ENCODE results near the gene KIFC1.

KIFC1 gene

GRCh38 chr6:33443025-33443424 is 51.4 kb downstream of the KIFC1 start:
- DNase-seq (ENCODE audit: low read depth): no peak

DNA sequence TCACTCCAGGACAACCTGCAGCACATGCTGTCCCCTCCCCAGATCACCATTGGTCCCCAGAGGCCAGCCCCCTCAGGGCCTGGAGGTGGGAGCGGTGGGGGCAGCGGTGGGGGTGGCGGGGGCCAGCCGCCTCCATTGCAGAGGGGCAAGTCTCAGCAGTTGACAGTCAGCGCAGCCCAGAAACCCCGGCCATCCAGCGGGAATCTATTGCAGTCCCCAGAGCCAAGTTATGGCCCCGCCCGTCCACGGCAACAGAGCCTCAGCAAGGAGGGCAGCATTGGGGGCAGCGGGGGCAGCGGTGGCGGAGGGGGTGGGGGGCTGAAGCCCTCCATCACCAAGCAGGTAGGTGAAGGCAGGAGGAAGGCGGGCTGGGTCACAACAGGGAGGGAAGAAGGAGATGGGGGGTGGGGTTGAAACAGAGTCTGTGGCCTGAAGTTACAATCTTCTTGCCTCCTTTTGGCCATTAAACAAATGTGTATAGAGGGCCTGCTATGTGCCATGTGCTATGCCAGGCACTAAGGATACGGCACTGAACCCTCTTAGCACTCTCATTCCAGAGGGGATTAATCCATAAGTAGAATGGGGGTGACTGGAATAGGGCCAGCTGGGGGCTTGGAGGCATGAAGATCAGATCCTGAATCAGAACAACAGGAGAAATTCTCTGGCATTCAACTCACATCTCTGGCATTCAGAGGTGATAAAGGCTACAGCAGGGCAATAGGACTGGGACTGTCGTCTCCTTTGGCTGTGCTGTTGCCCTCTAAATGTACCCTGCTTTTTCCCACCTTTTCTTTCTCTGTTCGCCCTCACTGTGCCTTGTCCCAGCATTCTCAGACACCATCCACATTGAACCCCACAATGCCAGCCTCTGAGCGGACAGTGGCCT is 52.2 kb downstream of the KIFC1 start:
- DNase-seq (ENCODE audit: low read depth): no peak

DNA sequence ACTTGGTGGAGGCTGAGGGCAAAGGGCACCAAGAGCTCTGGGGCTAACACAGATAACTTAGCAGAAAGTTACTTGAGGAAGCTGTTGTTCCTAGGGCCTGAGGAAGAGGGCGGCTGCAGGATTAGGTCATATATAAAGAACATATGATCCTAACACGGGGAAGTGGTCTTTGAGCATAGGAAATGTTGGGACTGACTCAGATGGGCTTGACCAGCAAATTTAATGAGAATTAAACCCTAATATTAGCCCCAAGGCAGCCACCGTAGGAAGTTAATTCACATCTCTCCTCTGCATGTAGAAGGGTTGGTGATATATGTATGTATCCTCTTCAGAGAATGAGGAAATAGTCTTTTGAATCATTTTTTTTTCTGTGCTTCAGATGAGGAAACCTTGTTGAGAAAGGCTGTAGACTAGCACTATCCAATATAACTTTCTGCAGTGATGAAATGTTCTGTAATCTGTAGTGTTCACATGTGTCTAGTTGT is 53.5 kb downstream of the KIFC1 start:
- DNase-seq (ENCODE audit: low read depth): no peak

GRCh38 chr6:33446356-33446755 is 54.7 kb downstream of the KIFC1 start:
- DNase-seq (ENCODE audit: low read depth): no peak

DNA sequence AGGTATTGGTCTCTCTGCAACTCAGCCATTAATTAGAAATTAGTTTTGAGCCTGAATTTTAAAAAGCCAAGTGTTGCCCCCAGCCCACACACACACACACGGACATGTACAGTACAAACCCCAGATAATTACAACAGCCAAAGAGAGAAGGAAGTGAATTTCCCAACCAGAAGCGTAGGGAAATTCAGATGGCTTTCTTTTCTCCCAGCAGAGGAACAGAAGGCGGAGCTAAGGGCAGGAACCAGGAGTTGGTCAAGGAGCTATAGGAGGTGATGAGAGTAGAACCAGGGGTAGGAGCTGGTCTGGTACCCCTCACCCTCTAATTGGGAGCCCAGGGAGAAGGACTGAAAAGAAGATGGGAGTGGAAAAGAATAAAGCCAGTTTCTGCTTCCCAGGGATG is 58.8 kb downstream of the KIFC1 start:
- DNase-seq (ENCODE audit: low read depth): no peak

- no peak for DNase-seq (ENCODE audit: low read depth)
Measured at GRCh38 chr6:33451606-33452005, 60.0 kb downstream of the KIFC1 start.

DNA sequence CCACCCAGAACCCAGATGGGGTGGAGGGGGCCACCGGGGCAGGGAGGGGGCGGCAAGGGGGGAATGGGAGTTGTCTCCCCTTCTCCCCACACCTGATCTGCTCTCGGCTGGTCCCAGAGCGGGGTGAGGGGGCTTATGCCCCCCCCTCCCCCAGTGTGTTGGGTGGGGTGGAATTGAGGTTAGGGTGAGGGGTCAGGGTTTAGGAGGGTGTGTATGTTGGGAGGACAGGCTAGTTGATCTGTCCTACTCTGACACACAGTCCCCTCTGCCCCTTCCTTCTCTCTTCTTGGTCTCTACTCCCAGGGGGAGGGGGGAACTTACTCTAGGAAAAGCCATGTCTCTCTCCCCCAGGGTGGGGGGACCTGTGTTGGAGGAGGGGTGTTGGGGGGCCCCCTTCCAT is 60.9 kb downstream of the KIFC1 start:
- DNase-seq (ENCODE audit: low read depth): no peak

DNA sequence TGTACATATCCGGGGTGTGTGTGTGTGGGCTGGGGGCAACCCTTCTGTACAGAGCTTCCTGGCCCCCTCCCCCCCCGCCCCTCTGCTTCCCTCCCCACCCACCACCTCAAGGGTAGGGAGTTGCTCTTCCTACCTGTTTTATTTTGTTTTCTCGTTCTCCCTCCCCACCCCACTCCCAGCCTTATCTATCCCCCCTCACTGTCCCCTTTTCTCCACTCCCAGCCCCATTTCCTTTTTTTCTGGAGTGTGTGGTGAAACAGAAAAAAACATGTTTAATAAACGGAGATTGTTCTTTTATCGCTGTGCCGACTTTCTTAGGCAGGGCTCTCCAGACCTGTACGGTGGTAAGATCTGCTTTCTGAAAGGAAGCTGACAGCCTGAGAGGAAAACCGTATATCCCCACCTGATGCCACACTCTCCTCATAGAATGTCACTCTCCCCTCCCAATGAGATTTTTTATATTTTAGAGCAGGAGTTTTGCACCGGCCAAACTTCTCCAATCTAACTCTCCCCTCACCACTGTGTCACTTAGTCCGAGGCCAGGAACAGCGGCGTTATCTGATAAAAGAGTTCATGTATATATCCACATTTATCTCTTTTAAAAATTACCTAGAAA is 61.9 kb downstream of the KIFC1 start:
- no peak for DNase-seq (ENCODE audit: low read depth)

GRCh38 chr6:33454009-33454946 is 62.7 kb downstream of the KIFC1 start, which contains the start of gene ZBTB9:
ZBTB9 (plus strand) TSS chr6:33454576; CDS start chr6:33455101, 525 bp downstream.
- DNase-seq (ENCODE audit: low read depth): peak; percentile 95

DNA sequence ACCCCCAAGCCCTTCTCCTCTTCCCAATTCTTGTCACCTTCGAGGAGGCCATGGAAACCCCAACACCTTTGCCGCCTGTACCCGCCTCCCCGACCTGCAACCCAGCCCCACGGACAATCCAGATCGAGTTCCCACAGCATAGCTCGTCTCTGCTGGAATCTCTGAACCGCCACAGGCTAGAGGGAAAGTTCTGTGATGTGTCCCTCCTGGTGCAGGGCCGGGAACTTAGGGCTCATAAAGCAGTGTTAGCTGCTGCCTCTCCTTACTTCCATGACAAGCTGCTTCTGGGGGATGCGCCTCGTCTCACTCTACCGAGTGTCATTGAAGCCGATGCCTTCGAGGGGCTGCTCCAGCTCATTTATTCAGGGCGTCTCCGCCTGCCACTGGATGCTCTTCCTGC is 63.4 kb downstream of the KIFC1 start:
- no peak for DNase-seq (ENCODE audit: low read depth)

GRCh38 chr6:33456156-33456555 is 64.5 kb downstream of the KIFC1 start:
- no peak for DNase-seq (ENCODE audit: low read depth)

DNA sequence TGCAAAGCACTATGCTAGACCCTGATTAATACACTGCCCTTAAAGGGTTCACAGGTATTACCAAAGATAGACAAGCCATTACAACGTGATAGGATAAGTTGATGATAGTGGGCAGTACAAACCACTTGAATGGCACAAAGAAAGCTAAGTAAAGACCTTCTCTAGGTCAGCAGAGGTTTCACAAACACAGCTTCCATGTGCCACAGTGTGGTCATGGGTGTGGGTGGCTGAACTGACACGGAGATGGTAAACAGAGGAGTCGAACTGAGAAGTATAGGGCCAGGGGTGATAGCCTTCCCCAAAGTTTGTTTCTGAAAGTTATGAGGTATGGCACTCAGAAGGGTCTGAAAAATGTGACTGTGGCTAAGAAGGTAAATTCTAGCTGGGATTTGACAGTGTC is 67.1 kb downstream of the KIFC1 start:
- no peak for DNase-seq (ENCODE audit: low read depth)

- DNase-seq (ENCODE audit: low read depth): no peak
Measured at GRCh38 chr6:33459226-33459625, 67.6 kb downstream of the KIFC1 start.

Measured in fibroblast of the conjunctiva (primary cell).